H9 (cell line): Measurements from ENCODE around the gene SPDYC. TPM values are rescaled to one million over a fixed set of nuclear protein-coding genes. Genes with fewer than 3 reads are reported as not detected.
A peak's percentile ranks its signal among the peaks of the same experiment; 100 is the strongest.

Experiments used
- DNase-seq: peaks from one replicate; pipeline ENCODE4 v3.0.0-alpha.2; 2017
- H2AFZ ChIP-seq: one replicate; pipeline ENCODE4 v1.6.1; 2013; ENCODE audit warnings: mild to moderate bottlenecking, low read length, control low read depth, moderate library complexity
- H2AK5ac ChIP-seq: 2 replicates; pipeline ENCODE4 v1.6.1; 2013; ENCODE audit warnings: low read length, control low read depth, mixed read lengths; ENCODE audit not compliant: insufficient read length
- H2BK120ac ChIP-seq: one replicate; pipeline ENCODE4 v1.6.1; 2013; ENCODE audit warnings: low read depth, mild to moderate bottlenecking, low read length, control low read depth, inconsistent platforms; ENCODE audit not compliant: poor library complexity, severe bottlenecking
- H2BK12ac ChIP-seq: 2 replicates; pipeline ENCODE4 v1.6.1; 2013; ENCODE audit warnings: low read length, control low read depth, mixed read lengths, low read depth; ENCODE audit not compliant: insufficient read length
- H2BK15ac ChIP-seq: 2 replicates; pipeline ENCODE4 v1.6.1; 2013; ENCODE audit warnings: low read depth, low read length, control low read depth
- H2BK20ac ChIP-seq: one replicate; pipeline ENCODE4 v1.6.1; 2013; ENCODE audit warnings: low read depth, mild to moderate bottlenecking, low read length, control low read depth, inconsistent platforms; ENCODE audit not compliant: poor library complexity, severe bottlenecking
- H2BK5ac ChIP-seq: 2 replicates; pipeline ENCODE4 v1.6.1; 2013; ENCODE audit warnings: low read length, control low read depth, mixed read lengths; ENCODE audit not compliant: insufficient read length
- H3K14ac ChIP-seq: 2 replicates; pipeline ENCODE4 v1.6.1; 2013; ENCODE audit warnings: low read length, control low read depth; ENCODE audit not compliant: insufficient read depth
- H3K18ac ChIP-seq: 2 replicates; pipeline ENCODE4 v1.6.1; 2013; ENCODE audit warnings: low read depth, mild to moderate bottlenecking, mixed read lengths, low read length, control low read depth; ENCODE audit not compliant: insufficient read length
- H3K23ac ChIP-seq: 2 replicates; pipeline ENCODE4 v1.6.1; 2013; ENCODE audit warnings: low read length, control low read depth, mixed read lengths, low read depth; ENCODE audit not compliant: insufficient read length
- H3K23me2 ChIP-seq: 2 replicates; pipeline ENCODE4 v1.6.1; 2013; ENCODE audit warnings: low read depth, mild to moderate bottlenecking, mixed read lengths, low read length, control low read depth; ENCODE audit not compliant: insufficient read length, poor library complexity, severe bottlenecking
- H3K27ac ChIP-seq: 2 replicates; pipeline ENCODE4 v1.5.1; 2013; ENCODE audit warnings: low read length, control low read depth, mixed read lengths, low read depth; ENCODE audit not compliant: insufficient read length
- H3K27me3 ChIP-seq: 2 replicates; pipeline ENCODE4 v1.6.1; 2013; ENCODE audit warnings: low read length, control low read depth, inconsistent platforms; ENCODE audit not compliant: insufficient read depth
- H3K4ac ChIP-seq: 2 replicates; pipeline ENCODE4 v1.6.1; 2013; ENCODE audit warnings: low read depth, mild to moderate bottlenecking, control low read depth, inconsistent platforms, low read length, moderate library complexity
- H3K4me1 ChIP-seq: 2 replicates; pipeline ENCODE4 v1.6.1; 2013; ENCODE audit warnings: low read length, control low read depth, inconsistent platforms; ENCODE audit not compliant: insufficient read depth
- H3K4me2 ChIP-seq: 2 replicates; pipeline ENCODE4 v1.6.1; 2013; ENCODE audit warnings: low read length, control low read depth, mixed read lengths; ENCODE audit not compliant: insufficient read length, insufficient read depth
- H3K56ac ChIP-seq: 2 replicates; pipeline ENCODE4 v1.6.1; 2013; ENCODE audit warnings: low read depth, mild to moderate bottlenecking, mixed read lengths, low read length, control low read depth; ENCODE audit not compliant: insufficient read length
- H3K79me1 ChIP-seq: 2 replicates; pipeline ENCODE4 v1.6.1; 2013; ENCODE audit warnings: low read depth, mild to moderate bottlenecking, moderate library complexity, low read length, control low read depth, inconsistent platforms; ENCODE audit not compliant: insufficient read depth, poor library complexity, severe bottlenecking
- H3K79me2 ChIP-seq: 2 replicates; pipeline ENCODE4 v1.6.1; 2013; ENCODE audit warnings: low read length, control low read depth, inconsistent platforms; ENCODE audit not compliant: insufficient read depth
- H3K9ac ChIP-seq: 2 replicates; pipeline ENCODE4 v1.6.1; 2013; ENCODE audit warnings: low read length, control low read depth, mixed read lengths; ENCODE audit not compliant: insufficient read length; ENCODE audit errors: extremely low read depth
- H3K9me3 ChIP-seq: one replicate; pipeline ENCODE4 v1.6.1; 2013; ENCODE audit warnings: low read depth, low read length, inconsistent platforms; ENCODE audit not compliant: control insufficient read depth
- H3T11ph ChIP-seq: one replicate; pipeline ENCODE4 v1.6.1; 2013; ENCODE audit warnings: mild to moderate bottlenecking, low read length, control low read depth, inconsistent platforms
- H4K20me1 ChIP-seq: one replicate; pipeline ENCODE4 v1.6.1; 2013; ENCODE audit not compliant: control insufficient read depth, insufficient read length, insufficient read depth
- H4K5ac ChIP-seq: 2 replicates; pipeline ENCODE4 v1.6.1; 2013; ENCODE audit warnings: low read depth, mild to moderate bottlenecking, mixed read lengths, low read length, control low read depth; ENCODE audit not compliant: insufficient read length
- H4K8ac ChIP-seq: replicated peaks from 2 replicates; pipeline ENCODE4 v1.6.1; 2013; ENCODE audit warnings: low read length, control low read depth, mixed read lengths, low read depth; ENCODE audit not compliant: insufficient read length
- H4K91ac ChIP-seq: 2 replicates; pipeline ENCODE4 v1.6.1; 2013; ENCODE audit warnings: low read depth, mild to moderate bottlenecking, moderate library complexity, mixed read lengths, low read length, control low read depth; ENCODE audit not compliant: insufficient read length
- H3K27ac Mint-ChIP-seq, 3 experiments: 2 replicates in 2 of 3; 3 replicates in 1 of 3; pipeline ENCODE4 v1.8.0; 2020 to 2021; ENCODE audit warnings: mixed read lengths in 3 of 3, mild to moderate bottlenecking in 1 of 3, moderate library complexity in 1 of 3
- H3K27me3 Mint-ChIP-seq: 2 replicates; pipeline ENCODE4 v1.8.0; 2021; ENCODE audit warnings: low read depth, mild to moderate bottlenecking, moderate library complexity, mixed read lengths
- H3K36me3 Mint-ChIP-seq, 3 experiments: 2 replicates in 2 of 3; 3 replicates in 1 of 3; pipeline ENCODE4 v1.8.0; 2020 to 2021; ENCODE audit warnings: low read depth in 3 of 3, mixed read lengths in 3 of 3; ENCODE audit not compliant: insufficient read depth in 1 of 3
- H3K4me1 Mint-ChIP-seq, 2 experiments: 2 replicates each; pipeline ENCODE4 v1.8.0; 2020; ENCODE audit warnings: mixed read lengths in 2 of 2
- H3K4me3 Mint-ChIP-seq, 2 experiments: 2 replicates in 1 of 2; 3 replicates in 1 of 2; pipeline ENCODE4 v1.8.0; 2020 to 2021; ENCODE audit warnings: mild to moderate bottlenecking in 2 of 2, mixed read lengths in 2 of 2, moderate library complexity in 1 of 2
- H3K9me3 Mint-ChIP-seq, 2 experiments: 2 replicates in 1 of 2; 3 replicates in 1 of 2; pipeline ENCODE4 v1.8.0; 2020; ENCODE audit warnings: mild to moderate bottlenecking in 2 of 2, mixed read lengths in 2 of 2, moderate library complexity in 1 of 2
- WGBS: extraction: QIAGEN DNeasy Blood & Tissue Kit; methylation state at CpG from one replicate; pipeline ENCODE4 v1.1.7; 2013; ENCODE audit warnings: missing lambda C conversion rate, low lambda C conversion rate, mixed read lengths; ENCODE audit not compliant: insufficient read length; ENCODE audit errors: extremely low coverage; 5-methylcytosine and 5-hydroxymethylcytosine counted together
- total RNA-seq: library from RNA; stranded (reverse); gene quantifications from 2 replicates; pipeline ENCODE4 v1.2.1, GENCODE V29; 2021
- TF ChIP-seq, protein P1 (sequence below): fragments of 200-600 bp; sonication (generic); conservative IDR thresholded peaks from 3 replicates; pipeline ENCODE4 v1.8.0; 2021; ENCODE audit warnings: antibody characterized with exemption, mild to moderate bottlenecking

The SPDYC gene
- total RNA-seq, 1 experiment from 2014 or later, result 0.61 TPM

DNA sequence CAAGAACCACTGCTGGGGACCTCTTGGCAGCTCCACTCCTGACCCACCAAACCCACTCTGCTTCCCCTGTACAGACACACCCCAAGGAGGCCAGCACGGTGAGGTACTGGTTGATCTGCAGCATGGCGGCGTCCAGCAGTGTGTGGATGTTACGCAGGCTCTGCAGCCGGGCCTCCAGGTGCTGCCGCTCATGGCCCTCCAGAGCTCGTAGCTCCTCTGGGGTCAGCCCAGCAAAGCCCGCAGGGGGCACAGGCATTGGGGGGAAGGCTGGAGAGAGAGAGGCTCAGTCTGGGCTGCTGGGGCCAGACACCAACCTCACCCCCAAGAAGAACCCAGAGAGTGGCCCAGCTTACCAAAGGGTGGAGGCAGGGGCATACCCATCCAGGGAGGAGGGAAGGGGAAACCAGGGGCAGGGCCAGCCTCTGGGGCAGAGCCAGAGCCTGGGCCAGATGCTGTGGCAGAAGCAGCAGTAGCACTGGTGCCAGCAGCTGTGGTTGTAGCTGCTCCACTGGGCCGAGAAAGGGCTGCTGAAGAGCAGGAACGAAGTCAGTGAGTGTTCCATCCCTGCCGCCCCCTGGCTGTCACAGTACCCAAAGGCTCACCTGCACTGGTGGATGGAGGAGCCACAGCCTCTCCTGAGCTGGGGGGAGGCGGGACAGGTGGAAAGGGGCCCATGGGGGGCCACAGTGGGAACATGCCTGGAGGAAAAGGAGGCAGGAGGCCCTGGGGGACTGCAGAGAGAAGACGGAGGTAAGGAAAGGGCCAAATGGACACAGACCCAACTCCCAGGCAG lies 40.2 kb upstream of the SPDYC start:
- TF ChIP-seq, protein P1, sequence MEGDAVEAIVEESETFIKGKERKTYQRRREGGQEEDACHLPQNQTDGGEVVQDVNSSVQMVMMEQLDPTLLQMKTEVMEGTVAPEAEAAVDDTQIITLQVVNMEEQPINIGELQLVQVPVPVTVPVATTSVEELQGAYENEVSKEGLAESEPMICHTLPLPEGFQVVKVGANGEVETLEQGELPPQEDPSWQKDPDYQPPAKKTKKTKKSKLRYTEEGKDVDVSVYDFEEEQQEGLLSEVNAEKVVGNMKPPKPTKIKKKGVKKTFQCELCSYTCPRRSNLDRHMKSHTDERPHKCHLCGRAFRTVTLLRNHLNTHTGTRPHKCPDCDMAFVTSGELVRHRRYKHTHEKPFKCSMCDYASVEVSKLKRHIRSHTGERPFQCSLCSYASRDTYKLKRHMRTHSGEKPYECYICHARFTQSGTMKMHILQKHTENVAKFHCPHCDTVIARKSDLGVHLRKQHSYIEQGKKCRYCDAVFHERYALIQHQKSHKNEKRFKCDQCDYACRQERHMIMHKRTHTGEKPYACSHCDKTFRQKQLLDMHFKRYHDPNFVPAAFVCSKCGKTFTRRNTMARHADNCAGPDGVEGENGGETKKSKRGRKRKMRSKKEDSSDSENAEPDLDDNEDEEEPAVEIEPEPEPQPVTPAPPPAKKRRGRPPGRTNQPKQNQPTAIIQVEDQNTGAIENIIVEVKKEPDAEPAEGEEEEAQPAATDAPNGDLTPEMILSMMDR, result peak; percentile 39; the same call in 2 of the 3 replicates
- Histone ChIP-seq H4K5ac (no peak overlapping the region), H2BK12ac (no peak overlapping the region), H3K4me2 (no peak overlapping the region), H3K4me1 (no peaks in the 10 kb centered on the region), H3T11ph (no peak overlapping the region), H2BK15ac (no peak overlapping the region), H4K20me1 (no peaks in the 10 kb centered on the region), H3K18ac (no peak overlapping the region), H3K9ac (no peak overlapping the region), H2AK5ac (no peak overlapping the region), H2BK20ac (no peak overlapping the region), H2AFZ (no peak overlapping the region), H3K79me2 (no peaks in the 10 kb centered on the region), H4K8ac (no peak overlapping the region), H3K27me3 (no peaks in the 10 kb centered on the region), H3K27ac (no peak overlapping the region), H3K79me1 (no peaks in the 10 kb centered on the region), H3K4ac (no peak overlapping the region), H3K56ac (no peak overlapping the region), H4K91ac (no peak overlapping the region), H3K9me3 (no peaks in the 10 kb centered on the region), H3K23me2 (peaks cover 9% of the 10 kb centered on the region), H3K23ac (no peak overlapping the region), H2BK120ac (no peak overlapping the region), H2BK5ac (no peak overlapping the region), H3K14ac (no peak overlapping the region)
- no peak overlapping the region; a peak in 1 of 7 replicates for H3K27ac Mint-ChIP-seq
- H3K4me1 Mint-ChIP-seq, result peaks cover 9 to 13% of the 10 kb centered on the region in 2 experiments
- no CpG with 5 or more reads among the region's 13 CpGs for WGBS
- DNase-seq, result no peak
- no peaks in the 10 kb centered on the region; a peak in 1 of 5 replicates for H3K9me3 Mint-ChIP-seq
- no peaks in the 10 kb centered on the region for H3K27me3 Mint-ChIP-seq
- no peak overlapping the region for H3K4me3 Mint-ChIP-seq
- peaks cover 13 to 61% (median 57%) of the 10 kb centered on the region in 3 experiments; a peak in 6 of 7 replicates for H3K36me3 Mint-ChIP-seq
